HUDEP-2 (cell line): ENCODE data around the gene MORF4L1.
"Not testable (repeated sequence)": the region's sequence is repeated elsewhere in the genome, so short reads cannot be mapped to it uniquely, and the experiment has no call there.

Experiments used
- DNase-seq, 76 experiments: peaks; one replicate each; lab custom pipeline; 2025; ENCODE audit not compliant: unreplicated experiment in 76 of 76; lab: John Stamatoyannopoulos, UW

MORF4L1 gene

GRCh38 chr15:78872155-78872971 lies at the start of gene MORF4L1:
Gene MORF4L1 (plus strand): TSS chr15:78872890. CDS start chr15:78873018, 128 bp downstream.
- peak; percentile 24 to 95 (median 89) for DNase-seq

- DNase-seq: no peak
These were observed 43.8 kb upstream of the MORF4L1 start for GRCh38 chr15:78828920-78829319.

- no peak for DNase-seq
These were observed 42.0 kb upstream of the MORF4L1 start for GRCh38 chr15:78830514-78831228.

GRCh38 chr15:78831229-78832207 lies 41.2 kb upstream of the MORF4L1 start:
- no peak for DNase-seq

GRCh38 chr15:78836333-78836732 lies 36.4 kb upstream of the MORF4L1 start:
- no peak for DNase-seq

GRCh38 chr15:78837131-78837530 lies 35.6 kb upstream of the MORF4L1 start:
- no peak for DNase-seq

- DNase-seq: no peak
These were observed 35.1 kb upstream of the MORF4L1 start for GRCh38 chr15:78837543-78837942.

GRCh38 chr15:78838489-78838888 lies 34.2 kb upstream of the MORF4L1 start:
- no peak for DNase-seq

DNA sequence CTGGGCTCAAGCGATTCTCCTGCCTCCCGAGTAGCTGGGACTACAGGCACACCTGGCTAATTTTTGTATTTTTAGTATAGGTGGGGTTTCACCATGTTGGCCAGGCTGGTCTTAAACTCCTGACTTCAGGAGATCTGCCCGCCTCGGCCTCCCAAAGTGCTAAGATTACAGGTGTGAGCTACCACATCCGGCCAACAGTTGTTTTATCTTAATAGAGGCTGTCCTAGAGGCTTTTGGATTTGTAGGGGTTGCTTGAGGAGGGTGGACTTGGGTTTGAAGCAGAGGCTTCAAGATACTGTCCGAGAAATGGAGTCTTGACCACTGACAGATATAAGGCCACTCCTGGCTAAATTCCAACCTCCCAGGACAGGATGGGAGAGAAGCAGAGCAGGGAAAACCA lies 33.5 kb upstream of the MORF4L1 start:
- DNase-seq: not testable (repeated sequence)

DNA sequence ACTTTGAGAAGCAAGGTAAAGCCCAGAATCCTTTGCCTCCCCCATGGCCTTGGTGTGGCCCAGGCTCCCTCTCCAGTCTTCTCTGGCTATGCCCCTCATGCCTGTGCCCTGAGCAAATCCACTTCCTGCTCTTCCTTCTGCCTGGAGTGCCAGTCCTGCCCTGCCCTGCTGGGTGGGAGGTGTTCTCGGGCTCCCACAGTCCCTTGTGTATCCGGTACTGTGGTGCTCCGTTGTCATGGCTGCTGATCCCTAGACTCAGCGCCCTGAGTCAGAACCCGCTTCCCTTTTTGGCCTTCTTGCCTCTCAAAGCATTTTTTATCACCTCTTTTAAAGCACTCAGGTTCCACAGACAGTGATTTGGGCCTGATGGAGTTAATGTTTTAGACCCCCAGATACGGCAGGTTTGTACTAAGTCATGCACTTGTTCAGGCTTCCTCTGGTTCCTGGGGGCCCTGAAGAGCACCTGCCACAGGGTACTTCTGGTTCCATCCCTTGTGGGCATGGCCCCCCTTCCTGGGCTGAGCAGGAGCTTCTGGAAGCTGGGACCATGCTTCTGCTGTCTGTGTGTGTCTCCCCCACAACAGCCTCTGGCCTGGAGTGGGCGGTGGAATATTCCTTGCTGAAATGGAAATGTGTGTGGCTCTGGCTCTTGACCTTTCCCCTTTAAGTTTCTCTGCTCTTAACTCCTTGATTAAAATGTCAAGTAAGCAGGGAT lies 31.9 kb upstream of the MORF4L1 start:
- DNase-seq: no peak

DNA sequence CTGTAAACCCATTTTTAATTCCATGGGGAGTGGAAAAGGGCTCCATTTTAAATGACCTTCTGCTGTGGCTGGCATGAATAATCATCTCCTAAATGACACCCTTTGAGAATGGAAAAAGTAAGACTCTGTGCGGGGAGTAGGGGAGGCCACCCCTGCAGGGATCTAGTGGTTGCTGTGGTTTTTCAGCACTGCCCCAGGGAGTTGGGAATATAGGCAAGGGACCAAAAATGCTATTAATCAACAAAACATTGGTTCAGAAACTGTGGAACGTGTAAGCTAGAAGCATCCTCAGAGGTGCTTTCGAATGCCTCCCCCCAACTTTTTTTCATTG lies 31.3 kb upstream of the MORF4L1 start:
- no peak for DNase-seq

- no peak for DNase-seq
These were observed 30.8 kb upstream of the MORF4L1 start for GRCh38 chr15:78841891-78842290.

DNA sequence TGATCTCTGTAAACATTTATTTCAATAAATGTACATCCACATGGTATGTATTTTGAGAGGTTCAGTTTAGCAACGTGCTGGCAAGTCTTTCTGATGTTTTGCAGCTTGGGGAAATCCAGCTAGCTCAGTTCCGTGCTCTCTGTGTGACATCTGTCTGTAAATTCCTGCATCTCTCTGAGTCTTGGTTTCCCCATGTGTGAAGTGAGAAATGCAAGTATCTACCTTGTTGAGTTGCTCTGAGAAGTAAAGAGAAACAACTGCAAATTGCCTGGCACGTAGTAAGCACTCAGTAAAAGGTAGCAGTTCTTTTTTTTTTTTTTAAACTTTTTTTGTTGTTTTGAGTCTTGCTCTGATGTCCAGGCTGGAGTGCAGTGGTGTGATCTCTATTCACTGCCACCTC lies 30.2 kb upstream of the MORF4L1 start:
- no peak for DNase-seq

DNA sequence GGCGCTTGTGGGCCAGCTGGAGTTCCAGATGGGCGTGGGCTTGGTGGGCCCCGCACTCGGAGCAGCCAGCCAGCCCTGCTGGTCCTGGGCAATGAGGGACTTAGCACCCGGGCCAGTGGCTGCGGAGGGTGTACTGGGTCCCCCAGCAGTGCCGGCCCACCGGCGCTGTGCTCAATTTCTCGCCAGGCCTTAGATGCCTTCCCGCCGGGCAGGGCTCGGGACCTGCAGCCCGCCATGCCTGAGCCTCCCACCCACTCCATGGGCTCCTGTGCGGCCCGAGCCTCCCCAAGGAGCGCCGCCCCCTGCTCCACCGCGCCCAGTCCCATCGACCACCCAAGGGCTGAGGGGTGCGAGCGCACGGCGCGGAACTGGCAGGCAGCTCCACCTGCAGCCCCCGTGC lies 25.8 kb upstream of the MORF4L1 start:
- DNase-seq: not testable (repeated sequence)

- not testable (repeated sequence) for DNase-seq
These were observed 25.2 kb upstream of the MORF4L1 start for GRCh38 chr15:78847387-78847906.

- no peak for DNase-seq
These were observed 22.3 kb upstream of the MORF4L1 start for GRCh38 chr15:78850352-78850751.

GRCh38 chr15:78850941-78851755 lies 21.5 kb upstream of the MORF4L1 start:
- no peak for DNase-seq

- DNase-seq: no peak
These were observed 19.2 kb upstream of the MORF4L1 start for GRCh38 chr15:78853500-78853899.

DNA sequence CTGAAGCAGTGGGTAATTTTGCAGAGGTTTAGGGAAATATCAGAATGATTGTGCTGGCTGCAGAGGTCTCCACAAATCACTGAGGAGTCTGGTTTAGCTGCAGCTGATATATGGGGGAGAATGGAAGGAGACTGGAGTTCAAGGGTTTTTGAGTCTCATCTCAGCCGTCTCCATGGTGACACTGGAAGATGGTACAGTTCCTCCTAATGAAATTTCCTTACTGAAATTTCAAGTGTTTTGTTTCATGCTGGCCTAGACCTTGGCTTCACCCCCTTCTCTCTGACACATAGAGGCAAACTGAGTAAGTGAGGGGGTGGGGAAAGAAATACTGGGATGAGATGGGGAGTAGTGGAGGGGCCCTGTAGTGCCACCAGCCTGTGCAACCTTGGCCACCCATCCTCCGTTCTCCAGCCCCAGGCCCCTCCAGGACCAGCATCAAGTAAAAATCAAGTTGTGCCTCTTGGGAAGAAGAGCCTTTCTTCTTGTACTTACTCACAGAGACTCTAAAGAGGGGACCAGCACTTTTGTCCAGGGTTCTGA lies 17.8 kb upstream of the MORF4L1 start:
- DNase-seq: no peak
